ENCODE data around the gene ADGRB2. TPM values are rescaled to one million over a fixed set of nuclear protein-coding genes. Genes with fewer than 3 reads are reported as not detected.

ADGRB2 gene
- total RNA-seq, 6 donors from 2014 or later = 0.34 to 1.9 (median 1.1) TPM

DNA sequence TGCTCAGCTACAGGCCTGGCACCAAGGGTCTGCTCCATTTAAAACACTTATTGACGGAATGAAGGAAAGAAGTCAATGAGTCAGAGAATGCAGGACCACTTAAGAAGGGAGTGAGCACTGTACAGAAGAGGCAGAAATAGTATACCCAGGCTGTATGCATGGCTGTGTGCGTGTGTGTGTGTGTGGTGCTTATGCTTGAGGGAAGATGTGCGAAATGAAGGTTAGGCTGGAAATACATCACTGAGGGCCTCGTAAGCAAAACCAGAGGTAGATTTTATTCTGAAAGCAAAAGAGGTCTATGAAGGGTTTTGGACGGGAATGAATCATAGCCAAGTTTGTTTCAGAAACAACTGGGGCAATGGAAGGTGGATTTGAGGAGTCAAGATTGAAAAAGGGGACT lies 9.7 kb upstream of the ADGRB2 start:
- no peak overlapping the region for H3K27ac ChIP-seq
- H3K4me3 ChIP-seq = no peak overlapping the region
- ATAC-seq (ENCODE audit: low FRiP score in 2 of 2) = no peak
- H3K4me1 ChIP-seq = peaks cover 13 to 16% (median 14%) of the 10 kb centered on the region in 4 donors
- H3K36me3 ChIP-seq = no peaks in the 10 kb centered on the region
- H3K27me3 ChIP-seq = peaks cover 0 to 36% (median 19%) of the 10 kb centered on the region in 4 donors
- no peaks in the 10 kb centered on the region for H3K9me3 ChIP-seq
- no peak for TF ChIP-seq POLR2A (IDR thresholded peaks at IDR 0.05)
- TF ChIP-seq, protein P1, sequence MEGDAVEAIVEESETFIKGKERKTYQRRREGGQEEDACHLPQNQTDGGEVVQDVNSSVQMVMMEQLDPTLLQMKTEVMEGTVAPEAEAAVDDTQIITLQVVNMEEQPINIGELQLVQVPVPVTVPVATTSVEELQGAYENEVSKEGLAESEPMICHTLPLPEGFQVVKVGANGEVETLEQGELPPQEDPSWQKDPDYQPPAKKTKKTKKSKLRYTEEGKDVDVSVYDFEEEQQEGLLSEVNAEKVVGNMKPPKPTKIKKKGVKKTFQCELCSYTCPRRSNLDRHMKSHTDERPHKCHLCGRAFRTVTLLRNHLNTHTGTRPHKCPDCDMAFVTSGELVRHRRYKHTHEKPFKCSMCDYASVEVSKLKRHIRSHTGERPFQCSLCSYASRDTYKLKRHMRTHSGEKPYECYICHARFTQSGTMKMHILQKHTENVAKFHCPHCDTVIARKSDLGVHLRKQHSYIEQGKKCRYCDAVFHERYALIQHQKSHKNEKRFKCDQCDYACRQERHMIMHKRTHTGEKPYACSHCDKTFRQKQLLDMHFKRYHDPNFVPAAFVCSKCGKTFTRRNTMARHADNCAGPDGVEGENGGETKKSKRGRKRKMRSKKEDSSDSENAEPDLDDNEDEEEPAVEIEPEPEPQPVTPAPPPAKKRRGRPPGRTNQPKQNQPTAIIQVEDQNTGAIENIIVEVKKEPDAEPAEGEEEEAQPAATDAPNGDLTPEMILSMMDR (IDR thresholded peaks at IDR 0.05) = no peak
- TF ChIP-seq EP300 (IDR thresholded peaks at IDR 0.05) = no peak
- TF ChIP-seq POLR2AphosphoS5 (IDR thresholded peaks at IDR 0.05) = no peak
- no peak for DNase-seq
- 87 to 91% methylated on average over 5 of the region's 5 CpGs for WGBS, 2 donors

DNA sequence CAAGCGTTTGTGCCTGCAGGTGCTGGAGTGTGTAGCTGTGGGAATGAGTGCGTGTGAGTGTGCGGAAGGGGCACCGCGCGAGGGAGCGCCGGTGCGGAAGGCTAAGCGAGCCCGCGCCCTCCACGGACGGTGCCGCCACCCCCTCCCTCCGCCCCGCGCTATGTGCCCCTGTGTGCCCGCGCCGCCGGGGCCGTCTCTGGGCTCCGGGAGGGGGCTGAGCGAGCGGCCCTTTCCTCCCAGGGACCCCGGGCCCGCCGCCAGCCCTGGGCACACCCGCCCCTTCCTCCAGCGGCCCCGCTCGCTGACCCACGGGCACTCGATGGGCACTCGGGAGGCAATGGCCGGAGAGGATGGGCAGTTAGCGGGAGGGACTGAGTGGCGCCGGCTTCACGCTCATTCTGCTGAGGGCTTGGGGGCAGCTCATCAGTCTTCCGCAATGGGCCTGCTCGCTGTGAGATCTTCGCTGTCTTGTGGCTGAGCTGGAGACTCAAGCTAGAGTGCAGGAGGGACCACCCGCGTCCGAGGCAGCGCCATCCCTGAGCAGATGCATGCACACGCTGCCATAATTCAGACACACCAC lies 8.6 kb upstream of the ADGRB2 start:
- peaks cover 0 to 36% (median 19%) of the 10 kb centered on the region in 4 donors for H3K27me3 ChIP-seq
- H3K4me1 ChIP-seq = peaks cover 13 to 16% (median 14%) of the 10 kb centered on the region in 4 donors
- no peaks in the 10 kb centered on the region for H3K9me3 ChIP-seq
- ATAC-seq (ENCODE audit: low FRiP score in 2 of 2) (no peak), DNase-seq (peak in 1 of 2 donors; percentile 83)
- 14 to 45% methylated on average over 6 to 46 of the region's 49 CpGs for WGBS, 2 donors
- no peak overlapping the region for H3K27ac ChIP-seq
- TF ChIP-seq POLR2A (IDR thresholded peaks at IDR 0.05) (no peak), POLR2AphosphoS5 (IDR thresholded peaks at IDR 0.05) (no peak), EP300 (IDR thresholded peaks at IDR 0.05) (no peak)
- TF ChIP-seq, protein P1 (IDR thresholded peaks at IDR 0.05) = no peak
- H3K4me3 ChIP-seq = peak overlapping the region in 2 of 4 donors; percentile 1 to 20
- no peaks in the 10 kb centered on the region for H3K36me3 ChIP-seq

DNA sequence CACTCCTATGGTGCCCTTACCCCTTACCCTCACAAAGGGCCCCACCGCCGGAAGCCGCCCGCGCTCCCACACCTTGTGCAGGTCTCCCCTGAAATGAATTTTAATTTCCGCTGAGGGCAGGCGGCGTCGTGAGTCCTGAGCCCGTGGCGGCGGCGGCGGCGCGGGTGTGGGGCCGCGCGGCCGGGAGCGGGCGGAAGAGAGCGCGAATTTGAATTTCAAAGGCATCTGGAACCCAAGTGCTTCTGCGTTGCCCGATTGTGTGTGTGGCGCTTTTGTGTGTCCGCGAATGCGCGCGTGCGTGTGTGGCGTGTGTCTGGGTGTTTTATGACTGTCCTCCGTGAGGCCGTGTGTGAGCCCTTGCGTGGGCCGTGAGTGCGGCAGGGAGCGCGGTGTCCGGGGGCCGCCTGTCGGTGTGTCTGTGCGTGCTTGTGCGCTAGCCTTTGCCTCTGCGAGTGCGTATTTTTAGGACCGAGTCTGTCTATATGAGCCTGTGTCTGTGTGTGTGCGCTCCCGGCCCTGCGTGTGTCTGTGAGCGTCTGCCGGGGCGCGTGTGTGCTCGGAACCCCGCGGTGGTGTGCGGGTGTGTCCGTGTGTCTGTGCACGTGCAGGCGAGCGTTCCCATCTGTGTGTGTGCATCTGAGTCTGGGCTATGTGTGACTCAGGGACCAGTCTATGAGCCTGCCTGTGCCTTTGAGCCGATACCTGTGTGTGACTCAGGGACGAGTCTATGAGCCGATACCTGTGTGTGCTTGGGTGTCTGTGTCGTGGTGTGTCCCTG lies 7.9 kb upstream of the ADGRB2 start:
- TF ChIP-seq POLR2AphosphoS5 (IDR thresholded peaks at IDR 0.05) (no peak), POLR2A (IDR thresholded peaks at IDR 0.05) (no peak), EP300 (IDR thresholded peaks at IDR 0.05) (no peak)
- TF ChIP-seq, protein P1 (IDR thresholded peaks at IDR 0.05) = no peak
- Histone ChIP-seq H3K27me3 (peaks cover 0 to 36% (median 19%) of the 10 kb centered on the region in 4 donors), H3K9me3 (no peaks in the 10 kb centered on the region), H3K36me3 (no peaks in the 10 kb centered on the region), H3K4me1 (peaks cover 13 to 16% (median 14%) of the 10 kb centered on the region in 4 donors), H3K4me3 (peak overlapping the region in 3 of 4 donors; percentile 1 to 20 (median 20)), H3K27ac (no peak overlapping the region)
- 8 to 14% methylated on average over 44 to 53 of the region's 68 CpGs for WGBS, 2 donors
- ATAC-seq (ENCODE audit: low FRiP score in 2 of 2) = peak in 1 of 2 donors; percentile 37
- DNase-seq = peak in 1 of 2 donors; percentile 85

DNA sequence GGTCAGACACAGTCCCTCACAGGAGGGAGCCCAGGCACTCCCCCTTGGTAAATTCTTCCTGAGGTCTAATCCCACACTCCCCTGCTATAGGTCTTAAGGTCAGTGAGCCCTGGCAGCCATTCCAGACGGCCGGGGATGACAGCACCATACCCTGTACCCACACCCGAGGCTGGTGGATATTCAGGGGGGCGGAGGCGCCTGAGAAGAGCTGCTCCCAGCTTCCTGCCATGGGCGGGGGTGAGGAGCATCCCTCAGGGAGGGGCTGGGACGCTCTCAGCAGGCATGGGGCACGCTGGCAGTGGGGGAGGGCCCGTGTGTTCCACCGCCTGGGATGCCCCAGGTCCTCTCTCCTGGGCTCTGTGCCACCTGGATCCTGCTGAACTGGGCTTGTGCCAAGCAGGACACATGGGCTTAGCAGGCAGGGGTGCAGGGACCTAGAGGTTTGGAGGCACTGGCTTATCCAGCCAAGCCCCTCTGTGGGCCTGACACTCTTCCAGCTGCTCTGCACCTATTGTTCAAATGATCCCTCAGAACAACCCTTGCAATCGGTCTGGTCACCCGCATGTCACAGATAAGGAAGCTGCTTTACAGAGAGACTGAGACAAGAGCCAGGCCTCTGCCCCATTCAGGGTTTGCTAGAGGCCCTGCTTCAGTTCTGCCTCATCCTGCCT lies 5.7 kb upstream of the ADGRB2 start:
- Histone ChIP-seq H3K27me3 (peaks cover 0 to 31% (median 19%) of the 10 kb centered on the region in 4 donors), H3K36me3 (no peaks in the 10 kb centered on the region), H3K27ac (no peak overlapping the region), H3K4me3 (no peak overlapping the region), H3K9me3 (no peaks in the 10 kb centered on the region), H3K4me1 (peaks cover 13 to 18% (median 14%) of the 10 kb centered on the region in 4 donors)
- TF ChIP-seq, protein P1 (IDR thresholded peaks at IDR 0.05) = no peak
- TF ChIP-seq POLR2A (IDR thresholded peaks at IDR 0.05) (no peak), POLR2AphosphoS5 (IDR thresholded peaks at IDR 0.05) (no peak), EP300 (IDR thresholded peaks at IDR 0.05) (no peak)
- WGBS, 2 donors = 58 to 70% methylated on average over 2 to 6 of the region's 12 CpGs
- DNase-seq = peak in 1 of 2 donors; percentile 49
- ATAC-seq (ENCODE audit: low FRiP score in 2 of 2) = no peak

Measured in upper lobe of left lung (tissue), 6 donors.